Upper lobe of right lung (tissue), 1 donor: ENCODE data around the gene PRPF6. TPM values are rescaled to one million over a fixed set of nuclear protein-coding genes. Genes with fewer than 3 reads are reported as not detected.

Experiments
- ATAC-seq: fragments of 200-7000 bp; cut with Tn5 transposase; one replicate; pipeline ENCODE4 v1.9.1; 2020; ENCODE audit warnings: mild to moderate bottlenecking, moderate library complexity
- DNase-seq: peaks from one replicate; pipeline ENCODE4 v3.0.0-alpha.2; 2020
- H3K27ac ChIP-seq: fragments of 200-600 bp; one replicate; pipeline ENCODE4 v1.8.0; 2022
- H3K27me3 ChIP-seq: fragments of 200-600 bp; one replicate; pipeline ENCODE4 v1.8.0; 2022; ENCODE audit warnings: mild to moderate bottlenecking
- H3K36me3 ChIP-seq: fragments of 200-600 bp; one replicate; pipeline ENCODE4 v1.8.0; 2022
- H3K4me1 ChIP-seq: fragments of 200-600 bp; one replicate; pipeline ENCODE4 v1.8.0; 2022
- H3K4me3 ChIP-seq: fragments of 200-600 bp; one replicate; pipeline ENCODE4 v1.8.0; 2022; ENCODE audit warnings: mild to moderate bottlenecking
- H3K9me3 ChIP-seq: fragments of 200-600 bp; one replicate; pipeline ENCODE4 v1.8.0; 2022
- CTCF ChIP-seq: fragments of 200-600 bp; IDR thresholded peaks from one replicate; pipeline ENCODE4 v1.8.0; 2022; ENCODE audit warnings: antibody characterized with exemption
- intact Hi-C: fragments of 100-400 bp; cut with DNase I; formaldehyde crosslinking; loops from one replicate; pipeline ENCODE4 v1.11.0; 2022
- total RNA-seq: library from RNA; stranded (reverse); fragmentation: NEBNext Ultra II Directional; extraction: Animal tissue kit (Norgen Biotek cat#: 25700); gene quantifications from one replicate; pipeline ENCODE4 v1.2.1, GENCODE V29; 2021
- donor health status: DM: no; HTN: yes; CAD: no; lungs with severe emphysema.

PRPF6 gene
- total RNA-seq, 1 donor from 2014 or later = 58.9 TPM

GRCh38 chr20:64074184-64074789, 93.4 kb downstream of the PRPF6 start:
- no peak overlapping the region for H3K4me3 ChIP-seq
- no peak for TF ChIP-seq CTCF
- H3K9me3 ChIP-seq = no peaks in the 10 kb centered on the region
- no peak for ATAC-seq
- H3K36me3 ChIP-seq = peaks cover 15% of the 10 kb centered on the region
- DNase-seq = no peak
- H3K27ac ChIP-seq = no peak overlapping the region
- H3K4me1 ChIP-seq = peaks cover 15% of the 10 kb centered on the region
- no peaks in the 10 kb centered on the region for H3K27me3 ChIP-seq
- intact Hi-C loops = no loop called here

- Histone ChIP-seq H3K27me3 (no peaks in the 10 kb centered on the region), H3K4me3 (no peak overlapping the region), H3K4me1 (peaks cover 17% of the 10 kb centered on the region), H3K36me3 (peaks cover 15% of the 10 kb centered on the region), H3K27ac (no peak overlapping the region), H3K9me3 (no peaks in the 10 kb centered on the region)
- TF ChIP-seq CTCF = no peak
- no peak for DNase-seq
- intact Hi-C loops = no loop called here
- no peak for ATAC-seq
These were observed 94.0 kb downstream of the PRPF6 start for GRCh38 chr20:64074963-64075362.

GRCh38 chr20:64075556-64075955, 94.6 kb downstream of the PRPF6 start:
- Histone ChIP-seq H3K36me3 (peaks cover 15% of the 10 kb centered on the region), H3K9me3 (no peaks in the 10 kb centered on the region), H3K27me3 (no peaks in the 10 kb centered on the region), H3K4me3 (no peak overlapping the region), H3K4me1 (peaks cover 17% of the 10 kb centered on the region), H3K27ac (no peak overlapping the region)
- TF ChIP-seq CTCF = no peak
- no peak for ATAC-seq
- no peak for DNase-seq
- intact Hi-C loops = no loop called here

GRCh38 chr20:64076061-64076997, 95.4 kb downstream of the PRPF6 start:
- Histone ChIP-seq H3K27me3 (no peaks in the 10 kb centered on the region), H3K4me3 (peak overlapping the region; percentile 71), H3K4me1 (peaks cover 17% of the 10 kb centered on the region), H3K9me3 (no peaks in the 10 kb centered on the region), H3K27ac (peak overlapping the region; percentile 83), H3K36me3 (peaks cover 15% of the 10 kb centered on the region)
- no peak for DNase-seq
- intact Hi-C loops = no loop called here
- ATAC-seq = no peak
- TF ChIP-seq CTCF = no peak

GRCh38 chr20:64077094-64077493, 96.2 kb downstream of the PRPF6 start:
- H3K4me1 ChIP-seq = peaks cover 17% of the 10 kb centered on the region
- no peaks in the 10 kb centered on the region for H3K9me3 ChIP-seq
- intact Hi-C loops = no loop called here
- DNase-seq (no peak), ATAC-seq (peak; percentile 30)
- H3K27me3 ChIP-seq = no peaks in the 10 kb centered on the region
- H3K4me3 ChIP-seq = peak overlapping the region; percentile 71
- no peak for TF ChIP-seq CTCF
- H3K36me3 ChIP-seq = peaks cover 15% of the 10 kb centered on the region
- peak overlapping the region; percentile 83 for H3K27ac ChIP-seq
